Coronary artery (tissue), 2 donors: Measurements from ENCODE around the gene NT5DC4.
A peak's percentile ranks its signal among the peaks of the same experiment; 100 is the strongest.
"Not testable (repeated sequence)": the region's sequence is repeated elsewhere in the genome, so short reads cannot be mapped to it uniquely, and the experiment has no call there.

ENCODE experiments used
- DNase-seq: peaks from one replicate; pipeline ENCODE4 v3.0.0-alpha.2; 2017; ENCODE audit warnings: low spot score
- H3K27ac ChIP-seq, 2 donors: fragments of 200-600 bp; sonication (generic); one replicate each; pipeline ENCODE4 v1.5.1; 2016 to 2019
- H3K4me3 ChIP-seq: fragments of 200-600 bp; sonication (generic); 2 replicates; pipeline ENCODE4 v1.5.1; 2016; ENCODE audit warnings: mild to moderate bottlenecking, moderate library complexity
- TF ChIP-seq, protein P1 (sequence below): fragments of 200-600 bp; sonication (generic); IDR thresholded peaks from one replicate; pipeline ENCODE4 v1.5.1; 2019; ENCODE audit warnings: antibody characterized with exemption

Gene NT5DC4

DNA sequence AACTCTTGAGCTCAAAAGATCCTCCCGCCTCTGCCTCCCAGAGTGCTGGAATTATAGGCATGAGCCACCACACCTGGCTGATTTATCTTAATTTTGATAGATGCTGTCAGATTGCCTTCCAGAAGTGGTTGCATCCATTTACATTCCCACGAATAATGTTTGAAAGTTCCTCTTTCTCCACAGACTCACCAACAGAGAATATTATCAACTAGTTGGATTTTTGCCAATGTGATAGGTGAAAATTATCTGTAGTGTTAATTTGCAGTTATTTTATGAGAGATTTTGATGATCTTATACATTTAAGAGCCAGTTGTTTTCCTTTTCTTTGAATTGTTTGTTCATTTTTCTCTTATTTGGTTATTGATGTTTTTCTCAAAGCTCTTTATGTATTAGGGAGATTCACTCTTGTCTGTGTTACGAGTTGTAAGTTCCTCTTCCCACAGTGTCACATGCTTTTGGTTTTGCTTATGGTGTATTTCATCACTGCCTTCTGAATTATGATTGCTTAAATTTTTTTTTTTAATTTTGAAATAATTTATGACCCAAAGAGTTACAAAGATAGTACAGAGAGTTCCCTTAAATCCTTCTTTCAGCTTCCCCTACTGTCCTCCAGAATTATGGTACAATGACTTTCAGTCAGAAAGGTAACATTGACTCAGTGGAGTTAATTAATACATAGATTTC is 20.7 kb upstream of the NT5DC4 start:
- Histone ChIP-seq H3K4me3 (no peak overlapping the region), H3K27ac (peak overlapping the region in 1 of 2 donors; percentile 36)
- no peak for DNase-seq

DNA sequence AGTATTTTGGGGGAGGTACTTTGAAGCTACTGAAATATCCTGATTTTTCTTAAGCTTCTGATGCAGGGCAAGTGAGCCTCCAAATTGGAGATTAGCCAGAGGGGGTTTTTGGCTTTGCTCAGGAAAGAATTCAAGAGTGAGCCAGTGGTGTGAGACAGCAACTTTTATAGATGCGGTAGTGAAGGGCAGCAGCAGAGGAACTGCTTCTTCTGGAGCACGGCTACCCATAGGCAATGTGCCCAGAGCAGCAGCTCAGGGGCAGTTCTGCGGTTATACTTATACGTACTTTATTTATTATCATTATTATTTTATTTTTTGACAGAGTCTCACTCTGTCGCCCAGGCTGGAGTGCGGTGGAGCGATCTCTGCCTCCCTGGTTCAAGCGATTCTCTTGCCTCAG is 19.8 kb upstream of the NT5DC4 start:
- TF ChIP-seq, protein P1, sequence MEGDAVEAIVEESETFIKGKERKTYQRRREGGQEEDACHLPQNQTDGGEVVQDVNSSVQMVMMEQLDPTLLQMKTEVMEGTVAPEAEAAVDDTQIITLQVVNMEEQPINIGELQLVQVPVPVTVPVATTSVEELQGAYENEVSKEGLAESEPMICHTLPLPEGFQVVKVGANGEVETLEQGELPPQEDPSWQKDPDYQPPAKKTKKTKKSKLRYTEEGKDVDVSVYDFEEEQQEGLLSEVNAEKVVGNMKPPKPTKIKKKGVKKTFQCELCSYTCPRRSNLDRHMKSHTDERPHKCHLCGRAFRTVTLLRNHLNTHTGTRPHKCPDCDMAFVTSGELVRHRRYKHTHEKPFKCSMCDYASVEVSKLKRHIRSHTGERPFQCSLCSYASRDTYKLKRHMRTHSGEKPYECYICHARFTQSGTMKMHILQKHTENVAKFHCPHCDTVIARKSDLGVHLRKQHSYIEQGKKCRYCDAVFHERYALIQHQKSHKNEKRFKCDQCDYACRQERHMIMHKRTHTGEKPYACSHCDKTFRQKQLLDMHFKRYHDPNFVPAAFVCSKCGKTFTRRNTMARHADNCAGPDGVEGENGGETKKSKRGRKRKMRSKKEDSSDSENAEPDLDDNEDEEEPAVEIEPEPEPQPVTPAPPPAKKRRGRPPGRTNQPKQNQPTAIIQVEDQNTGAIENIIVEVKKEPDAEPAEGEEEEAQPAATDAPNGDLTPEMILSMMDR: no peak
- DNase-seq: no peak
- Histone ChIP-seq H3K27ac (peak overlapping the region in 1 of 2 donors; percentile 36), H3K4me3 (no peak overlapping the region)

More for the DNA sequence above, 20.7 kb upstream of the NT5DC4 start:
- TF ChIP-seq, protein P1: no peak

DNA sequence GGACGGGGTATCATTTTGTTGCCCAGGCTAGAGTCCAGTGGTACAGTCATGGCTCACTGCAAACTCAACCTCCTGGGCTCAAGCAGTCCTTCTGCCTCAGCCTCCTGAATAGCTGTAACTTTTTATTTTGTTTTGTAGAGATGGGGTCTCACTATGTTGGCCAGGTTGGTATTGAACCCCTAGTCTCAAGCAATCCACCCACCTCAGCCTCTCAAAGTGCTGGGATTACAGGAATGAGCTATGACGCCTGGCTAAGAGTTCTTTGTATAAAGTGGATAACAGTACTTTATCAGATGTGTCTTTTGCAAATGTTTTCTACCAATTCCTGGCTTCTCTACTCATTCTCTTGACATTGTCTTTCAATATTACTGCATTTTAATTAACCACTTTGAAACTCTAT is 17.1 kb upstream of the NT5DC4 start:
- Histone ChIP-seq H3K27ac (no peak overlapping the region), H3K4me3 (no peak overlapping the region)
- DNase-seq: no peak
- TF ChIP-seq, protein P1: no peak

DNA sequence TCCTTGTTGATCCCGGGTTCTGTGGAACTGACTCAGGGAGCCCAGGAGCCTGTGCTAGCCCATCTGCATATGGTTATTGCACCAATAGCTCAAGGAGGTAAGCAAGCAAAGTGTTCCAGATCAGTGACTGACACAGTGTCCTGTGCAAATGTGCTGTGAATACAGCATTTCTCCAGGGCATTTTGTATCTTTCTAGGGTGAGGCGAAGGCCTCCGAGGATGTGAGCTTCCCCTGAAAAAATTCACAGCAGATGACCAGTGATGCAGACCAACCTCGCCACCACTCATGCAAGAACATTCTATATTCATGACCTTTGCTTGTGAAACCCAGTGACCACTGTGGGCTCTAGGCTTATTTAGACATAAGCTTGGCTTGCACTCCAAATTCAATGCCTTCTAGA is 15.2 kb upstream of the NT5DC4 start:
- TF ChIP-seq, protein P1: no peak
- Histone ChIP-seq H3K4me3 (no peak overlapping the region), H3K27ac (no peak overlapping the region)
- DNase-seq: no peak

DNA sequence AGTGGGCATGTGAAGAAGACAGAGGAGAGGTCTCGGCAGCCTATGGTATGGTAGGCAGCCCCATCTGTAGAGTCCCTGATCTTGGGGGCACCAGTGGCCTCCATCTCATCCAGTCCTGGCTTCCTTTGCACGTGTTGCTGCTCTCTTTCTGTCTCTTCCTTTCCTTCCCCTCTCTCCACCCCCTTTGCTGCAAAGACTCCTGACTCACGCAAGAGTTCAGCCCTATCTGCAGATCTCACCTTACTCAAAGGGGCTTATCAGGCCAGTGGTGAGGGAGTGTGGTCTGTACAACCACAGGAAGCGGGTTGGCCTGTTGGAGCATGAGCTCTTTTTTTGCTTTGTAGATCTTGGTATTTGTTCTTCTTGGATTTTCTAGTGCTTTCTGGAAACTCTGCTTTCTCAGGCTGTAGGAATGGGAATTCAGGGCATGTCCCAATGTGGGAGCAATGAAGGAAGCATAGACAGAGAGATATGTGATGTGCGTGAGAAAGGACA is 14.6 kb upstream of the NT5DC4 start:
- H3K27ac ChIP-seq: no peak overlapping the region
- H3K4me3 ChIP-seq: no peak overlapping the region
- DNase-seq: no peak
- TF ChIP-seq, protein P1: no peak

DNA sequence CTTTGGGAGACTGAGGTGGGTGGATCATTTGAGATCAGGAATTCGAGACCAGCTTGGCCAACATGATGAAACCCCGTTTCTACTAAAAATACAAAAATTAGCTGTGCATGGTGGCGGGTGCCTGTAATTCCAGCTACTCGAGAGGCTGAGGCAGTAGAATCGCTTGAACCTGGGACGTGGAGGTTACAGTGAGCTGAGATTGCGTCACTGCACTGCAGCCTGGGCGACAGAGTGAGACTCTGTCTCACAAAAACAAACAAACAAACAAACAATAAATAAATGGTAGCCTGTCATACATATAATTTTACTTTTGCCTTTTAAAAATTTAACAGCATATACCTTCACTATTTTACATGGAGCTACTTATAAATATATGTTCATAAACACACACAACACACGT is 13.9 kb upstream of the NT5DC4 start:
- not testable (repeated sequence) for DNase-seq, H3K4me3 ChIP-seq, H3K27ac ChIP-seq

DNA sequence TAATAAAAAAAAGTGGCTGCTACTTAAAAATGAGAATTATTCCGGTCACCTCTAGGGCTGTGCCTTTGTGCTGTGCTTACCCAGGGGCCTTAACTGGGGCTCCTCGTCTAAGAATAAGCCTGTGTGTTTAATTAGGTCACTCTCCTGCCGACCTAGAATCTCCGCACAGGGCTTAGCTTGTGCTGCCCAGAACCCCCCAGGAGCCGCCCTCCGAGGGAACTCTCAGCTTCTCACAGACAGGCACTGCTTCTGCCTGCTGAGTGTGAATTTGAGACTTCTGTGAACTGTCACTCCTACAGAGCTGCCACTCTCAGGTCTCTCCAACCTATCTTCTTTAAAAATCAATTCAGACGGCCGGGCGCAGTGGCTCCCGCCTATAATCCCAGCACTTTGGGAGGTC is 11.9 kb upstream of the NT5DC4 start:
- H3K27ac ChIP-seq: no peak overlapping the region
- no peak for DNase-seq
- H3K4me3 ChIP-seq: no peak overlapping the region
- TF ChIP-seq, protein P1: no peak
